Activated CD4-positive, alpha-beta T cell treated with anti-CD3 and anti-CD28 coated beads for 48 hours (primary cell): Measurements from ENCODE around the gene AMPD3.
A peak's percentile ranks its signal among the peaks of the same experiment; 100 is the strongest.

Experiments used
- DNase-seq: peaks from one replicate; pipeline ENCODE4 v3.0.0-alpha.2; 2020

The AMPD3 gene

DNA sequence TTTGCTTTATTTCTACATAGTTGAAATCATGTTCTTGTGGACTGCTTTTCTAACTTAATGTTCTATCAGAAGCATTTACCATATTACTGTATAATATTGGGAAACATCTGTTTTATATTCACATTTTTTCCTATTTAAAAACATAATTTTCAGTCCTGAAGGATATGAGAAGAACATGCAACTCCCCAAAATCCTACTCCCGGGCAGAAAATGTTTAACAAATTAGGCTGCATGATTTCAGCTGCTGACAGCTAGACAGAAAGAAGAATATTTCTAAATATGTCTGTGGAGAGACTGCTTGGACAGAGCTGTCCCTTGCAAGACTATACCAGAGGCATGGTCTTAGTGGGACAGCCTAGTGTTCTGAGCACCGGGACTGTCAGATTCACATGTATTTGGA, 15.7 kb upstream of the AMPD3 start:
- no peak for DNase-seq

DNA sequence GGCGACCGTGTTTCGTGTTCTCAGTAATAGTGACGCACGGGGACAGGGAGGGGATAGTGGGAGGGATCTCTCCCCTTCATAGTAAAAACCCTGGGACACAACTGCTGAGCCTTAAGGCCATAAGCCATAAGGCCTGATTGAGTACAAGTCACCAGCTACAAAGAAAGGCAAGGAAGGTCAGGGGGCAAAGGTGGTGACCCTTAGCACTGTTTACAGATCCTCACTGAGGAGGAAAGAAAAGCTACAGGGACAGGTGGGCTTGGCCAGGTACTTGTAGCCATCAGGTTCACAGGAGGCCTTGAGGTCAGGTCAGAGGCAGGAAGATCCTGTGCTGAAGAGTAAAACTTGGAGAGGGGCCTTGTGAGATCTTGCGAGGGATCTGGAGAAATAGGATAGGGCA, 15.1 kb upstream of the AMPD3 start:
- no peak for DNase-seq

DNA sequence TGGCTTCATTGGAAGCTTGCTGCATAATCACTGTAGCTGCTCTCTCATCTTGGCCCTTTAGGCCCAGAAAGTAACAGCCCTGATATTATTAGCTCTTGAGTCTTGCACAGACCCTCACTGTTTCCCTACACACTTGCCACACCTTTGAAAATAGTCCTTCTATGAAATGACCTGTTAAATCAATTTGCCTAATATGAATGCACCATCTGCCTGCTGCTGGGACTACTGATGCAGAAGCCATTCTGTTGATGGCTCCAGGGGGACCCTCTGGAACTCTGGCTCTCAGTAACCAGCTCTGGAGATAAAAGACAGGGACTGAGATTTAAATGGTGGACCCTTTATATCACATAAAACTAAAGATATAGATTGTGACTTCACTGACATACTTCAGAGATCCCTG, 14.7 kb upstream of the AMPD3 start:
- DNase-seq, result no peak

DNA sequence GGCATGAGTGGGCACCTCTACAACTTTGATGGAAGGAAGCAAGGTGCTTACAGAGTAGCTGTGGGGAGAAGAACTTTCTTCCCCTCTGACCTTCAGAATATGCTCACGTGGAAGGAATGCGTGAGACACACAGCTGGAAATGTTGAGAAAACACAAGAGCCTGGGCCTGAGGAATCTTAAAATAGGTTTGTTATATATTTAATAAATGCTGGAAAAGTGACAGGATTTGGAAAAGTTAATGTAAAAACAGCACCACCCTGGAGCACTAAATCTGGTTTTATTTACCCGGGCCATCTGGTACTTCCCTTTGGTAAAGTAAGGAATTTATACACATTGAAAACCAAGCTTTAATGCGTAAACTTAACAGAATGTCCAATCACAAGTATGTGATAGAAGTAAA, 14.0 kb upstream of the AMPD3 start:
- DNase-seq, result no peak

GRCh38 chr11:10441652-10442503, 13.2 kb upstream of the AMPD3 start:
- DNase-seq, result no peak

GRCh38 chr11:10443152-10443551, 11.9 kb upstream of the AMPD3 start:
- DNase-seq, result peak; percentile 63

- DNase-seq, result no peak
These were observed 11.3 kb upstream of the AMPD3 start for GRCh38 chr11:10443721-10444235.

- DNase-seq, result no peak
These were observed 10.2 kb upstream of the AMPD3 start for GRCh38 chr11:10444725-10445315.

DNA sequence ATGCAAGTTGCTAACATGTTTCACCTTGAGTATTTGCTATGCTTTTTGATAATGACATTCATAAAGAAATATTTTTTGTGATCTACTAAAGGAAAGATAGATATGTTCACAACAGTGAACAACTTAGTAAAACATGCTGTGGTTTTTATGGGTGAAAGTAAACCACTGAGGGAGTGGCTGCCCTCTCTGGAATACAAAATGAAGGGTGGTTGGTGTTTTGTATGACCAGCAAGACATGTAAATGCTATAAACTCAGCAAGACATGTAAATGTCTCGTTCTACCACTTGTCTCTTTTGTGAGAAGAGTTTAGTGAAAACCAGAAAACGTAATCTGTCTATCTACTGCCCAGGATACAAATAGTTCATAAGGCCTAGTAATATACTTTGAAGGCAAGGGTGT, 7.6 kb upstream of the AMPD3 start:
- no peak for DNase-seq

DNA sequence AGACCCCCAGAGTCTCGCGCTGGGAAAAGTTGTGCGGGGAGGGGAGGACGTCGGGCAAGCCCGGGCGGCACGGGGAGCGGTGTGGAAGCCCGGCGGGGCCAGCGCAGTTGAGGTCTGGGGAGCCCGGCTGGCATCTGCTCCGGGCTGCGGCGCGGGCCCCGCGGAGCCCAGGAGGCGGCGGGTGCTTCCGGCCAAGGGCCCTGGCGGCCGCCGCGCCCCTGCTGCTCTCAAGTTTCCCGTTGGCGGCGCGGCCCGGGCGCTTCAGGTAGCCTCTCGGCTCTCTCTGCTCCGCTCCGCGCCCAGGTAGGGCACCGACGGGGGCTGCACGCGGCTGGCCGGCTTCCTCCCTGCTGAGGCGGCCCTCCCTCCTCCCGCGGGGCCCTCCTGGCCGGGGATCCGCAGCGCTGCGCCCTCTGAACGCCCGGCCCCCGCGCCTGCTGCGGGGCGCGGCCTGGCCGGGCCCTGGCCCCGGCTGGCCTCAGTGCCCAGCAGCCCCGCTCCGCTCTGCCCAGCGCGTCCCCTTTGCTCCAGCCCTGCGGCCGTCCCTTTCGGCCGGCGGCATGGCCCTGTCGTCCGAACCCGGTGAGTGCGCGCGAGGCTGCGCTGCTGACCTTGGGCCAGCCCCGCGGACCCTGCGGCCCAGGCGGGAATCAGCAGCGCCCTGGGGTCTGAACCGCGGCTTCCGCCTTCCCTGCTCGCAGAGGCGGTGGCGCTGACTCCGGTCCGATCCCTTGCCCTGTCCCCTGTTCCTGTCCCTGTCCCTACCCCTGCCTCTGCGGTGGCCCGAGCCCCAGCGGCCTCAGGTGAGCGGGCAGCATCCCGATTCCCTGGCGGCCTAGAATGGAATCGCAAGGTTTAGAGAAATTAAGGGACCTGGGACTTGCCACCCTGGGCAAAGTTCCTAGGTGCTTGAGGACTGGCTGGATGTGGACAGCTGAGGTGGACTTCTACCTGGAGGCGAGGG, 4.3 kb upstream of the AMPD3 start:
- peak; percentile 65 for DNase-seq

DNA sequence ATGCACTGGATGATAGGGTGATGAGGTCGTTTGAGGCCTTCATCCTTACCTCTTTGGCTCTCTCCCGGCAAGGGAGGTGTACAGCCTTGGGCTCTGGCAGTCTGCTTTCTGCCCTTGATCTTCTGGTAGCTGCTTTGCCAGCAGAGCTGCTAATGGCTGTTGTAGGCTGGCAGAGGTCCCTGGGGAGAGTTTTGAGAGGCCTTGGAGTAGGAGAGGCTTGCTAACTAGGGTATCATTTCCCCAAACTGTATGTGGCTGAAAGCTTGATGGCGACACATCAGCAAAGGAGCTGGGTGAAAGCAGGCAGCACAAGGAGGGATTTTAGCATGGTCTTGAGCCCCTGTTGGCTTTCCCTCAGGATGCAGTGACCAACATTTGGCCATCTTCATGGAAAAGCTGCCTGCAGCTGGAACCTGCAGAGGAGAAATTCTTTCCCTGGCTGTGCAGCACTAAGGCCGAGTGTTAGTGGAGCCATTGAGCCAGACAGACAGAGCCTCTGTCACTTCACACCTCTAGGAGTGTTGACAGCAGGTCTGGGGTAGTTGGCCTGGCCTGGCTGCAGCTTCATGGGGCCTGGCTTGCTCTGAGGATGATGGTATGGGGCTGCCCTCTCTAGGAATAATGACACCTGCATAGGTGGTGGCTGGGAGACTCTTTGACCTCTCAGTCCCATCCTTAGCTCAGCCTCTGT, 3.5 kb upstream of the AMPD3 start:
- DNase-seq, result no peak

DNA sequence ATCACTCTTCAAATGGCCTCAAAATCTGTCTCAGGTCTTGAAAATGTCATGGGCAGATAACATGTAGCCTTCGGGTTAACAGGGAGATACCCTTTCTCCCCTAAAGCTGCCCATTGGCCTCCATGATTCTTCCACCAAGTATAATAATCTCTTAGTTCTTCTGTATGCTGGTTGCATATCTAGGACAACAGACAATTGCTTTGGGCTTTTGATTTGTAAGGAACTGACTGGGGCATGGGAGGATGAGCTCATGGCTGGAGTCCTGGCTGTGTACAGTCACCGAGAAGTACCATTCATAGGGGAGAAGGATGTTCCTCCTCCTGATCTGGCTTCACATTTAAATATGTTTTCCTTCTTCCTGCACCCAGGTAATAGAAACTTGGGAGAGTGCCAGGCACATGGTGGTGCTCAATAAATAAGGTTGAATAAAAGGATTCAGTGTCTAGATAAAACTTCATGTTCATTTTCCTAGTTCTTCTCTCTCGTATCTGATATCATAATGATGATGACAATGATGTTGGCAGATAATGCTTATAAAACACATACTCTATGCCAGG, 2.8 kb upstream of the AMPD3 start:
- DNase-seq, result no peak

GRCh38 chr11:10453261-10453660, 1.8 kb upstream of the AMPD3 start:
- no peak for DNase-seq

GRCh38 chr11:10455637-10456487, 798 bp downstream of the AMPD3 start:
- DNase-seq, result peak; percentile 86

- DNase-seq, result no peak
These were observed 1.5 kb downstream of the AMPD3 start for GRCh38 chr11:10456519-10456918.

DNA sequence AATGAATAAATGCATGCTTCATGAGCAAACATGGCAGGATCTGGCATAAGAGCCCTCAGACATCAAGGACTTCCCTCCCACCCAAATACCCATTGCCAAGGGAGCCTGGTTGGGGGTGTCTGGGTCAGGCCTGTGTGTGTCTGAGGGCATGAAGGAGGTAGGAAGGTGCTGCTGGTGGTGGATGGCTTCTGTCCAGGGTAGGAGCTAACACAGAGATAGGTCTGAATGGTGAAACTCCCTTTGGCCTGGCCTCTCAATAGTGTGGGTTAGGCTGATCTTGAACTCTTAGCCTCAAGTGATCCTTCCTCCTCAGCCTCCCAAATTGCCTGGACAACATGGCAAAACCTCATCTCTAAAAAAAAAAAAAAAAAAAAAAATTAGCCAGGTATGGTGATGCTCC, 2.8 kb downstream of the AMPD3 start:
- no peak for DNase-seq

DNA sequence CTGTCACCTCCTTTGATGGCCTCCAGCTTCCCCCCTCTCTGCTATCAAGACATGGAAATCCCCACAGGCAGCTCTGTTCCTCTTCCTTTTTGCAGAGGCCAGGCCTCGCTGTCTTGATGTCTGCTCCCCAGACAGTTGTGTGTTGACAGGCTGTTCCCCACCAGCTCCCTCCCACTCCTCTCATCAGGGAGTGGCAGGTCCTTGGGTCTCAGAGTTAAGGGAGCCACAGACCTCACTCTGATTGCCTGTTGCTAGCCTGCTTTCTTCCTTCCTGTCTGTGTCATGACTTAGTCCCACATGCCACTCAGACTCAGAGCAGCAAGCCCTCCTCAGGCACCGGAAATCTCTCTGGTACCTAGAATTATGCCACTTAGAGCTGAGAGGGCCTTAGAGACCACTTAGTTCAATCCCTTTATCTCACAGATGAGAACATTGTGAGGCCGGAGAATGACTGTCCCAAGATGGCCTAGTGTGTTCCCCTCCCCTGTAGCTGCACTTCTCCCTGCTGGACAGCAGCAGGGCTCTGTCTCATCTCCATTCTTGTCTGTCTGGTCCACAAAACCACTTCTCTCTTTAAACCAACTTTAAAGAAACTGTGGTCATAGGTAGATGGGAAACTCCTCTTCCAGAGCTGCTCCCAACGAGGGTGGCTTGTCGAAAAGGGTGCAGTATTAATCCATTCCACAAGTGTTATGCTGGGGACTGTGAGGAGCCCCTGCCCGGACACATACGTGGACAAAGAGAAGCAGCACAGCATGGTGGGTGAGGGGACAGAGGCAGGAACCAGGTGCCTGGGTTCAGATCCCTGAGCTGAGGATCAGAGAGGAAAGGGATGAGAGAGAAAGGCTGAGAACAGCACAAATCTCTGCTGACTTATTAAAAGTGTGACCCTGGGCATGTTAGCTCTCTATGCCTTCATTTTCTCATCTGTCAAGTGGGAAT, 4.2 kb downstream of the AMPD3 start:
- DNase-seq, result peak; percentile 65

DNA sequence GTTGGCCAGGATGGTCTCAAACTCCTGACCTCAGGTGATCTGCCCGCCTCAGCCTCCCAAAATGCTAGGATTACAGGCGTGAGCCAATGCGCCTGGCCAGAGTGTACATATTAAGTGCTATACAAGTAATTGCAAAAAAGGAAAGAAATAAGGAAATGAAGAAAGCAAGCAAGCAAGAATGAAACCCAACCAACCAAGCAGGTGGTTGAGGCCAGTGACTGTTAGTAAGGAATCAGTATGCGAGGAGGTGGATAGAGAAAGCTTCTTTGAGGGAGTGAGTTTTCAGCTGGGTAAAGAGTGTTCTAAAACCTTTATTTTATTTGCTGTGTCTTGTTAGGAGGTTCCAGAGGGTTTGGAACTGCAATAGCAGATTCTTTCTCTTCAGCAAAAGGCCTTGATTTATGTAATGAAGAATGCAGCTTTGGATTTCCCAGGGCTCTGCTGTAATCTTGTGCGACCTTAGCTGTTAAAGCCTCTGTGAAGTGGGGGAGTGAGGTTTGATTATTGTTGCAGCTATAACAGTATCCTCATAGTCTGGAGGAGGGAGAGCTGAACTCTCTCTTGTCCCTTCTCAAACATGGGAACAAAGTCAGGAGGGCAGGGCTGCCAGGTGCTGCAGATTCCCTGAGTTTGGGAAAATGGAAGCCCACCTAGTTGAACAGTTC, 5.7 kb downstream of the AMPD3 start:
- no peak for DNase-seq

DNA sequence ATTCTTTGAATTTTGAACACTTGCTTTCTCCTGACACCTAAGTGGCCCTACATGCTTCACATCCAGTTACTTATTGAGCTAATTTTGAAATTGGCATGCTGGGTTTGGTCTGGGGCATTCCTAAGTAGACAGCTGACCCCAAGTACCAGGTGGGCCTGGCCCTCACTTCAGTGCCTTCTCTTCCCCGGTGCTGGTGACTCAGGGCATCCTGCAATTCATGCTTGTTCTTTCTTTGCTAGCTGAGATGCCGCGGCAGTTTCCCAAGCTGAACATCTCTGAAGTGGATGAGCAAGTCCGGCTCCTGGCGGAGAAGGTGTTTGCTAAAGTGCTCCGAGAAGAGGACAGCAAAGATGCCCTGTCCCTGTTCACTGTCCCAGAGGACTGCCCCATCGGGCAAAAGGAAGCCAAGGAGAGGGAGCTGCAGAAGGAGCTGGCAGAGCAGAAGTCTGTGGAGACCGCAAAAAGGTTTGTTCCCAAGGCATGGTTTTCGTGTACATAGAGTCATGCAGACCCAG, 6.3 kb downstream of the AMPD3 start:
- no peak for DNase-seq
